NCI-H128 (cell line): ENCODE data around the gene ABLIM3.

ENCODE experiments used
- DNase-seq: peaks from one replicate; lab custom pipeline; 2025; ENCODE audit not compliant: unreplicated experiment; lab: John Stamatoyannopoulos, UW

ABLIM3 gene

GRCh38 chr5:149156435-149157083 is 15.3 kb downstream of the ABLIM3 start:
- DNase-seq = no peak

GRCh38 chr5:149157330-149157729 is 16.0 kb downstream of the ABLIM3 start:
- no peak for DNase-seq

DNA sequence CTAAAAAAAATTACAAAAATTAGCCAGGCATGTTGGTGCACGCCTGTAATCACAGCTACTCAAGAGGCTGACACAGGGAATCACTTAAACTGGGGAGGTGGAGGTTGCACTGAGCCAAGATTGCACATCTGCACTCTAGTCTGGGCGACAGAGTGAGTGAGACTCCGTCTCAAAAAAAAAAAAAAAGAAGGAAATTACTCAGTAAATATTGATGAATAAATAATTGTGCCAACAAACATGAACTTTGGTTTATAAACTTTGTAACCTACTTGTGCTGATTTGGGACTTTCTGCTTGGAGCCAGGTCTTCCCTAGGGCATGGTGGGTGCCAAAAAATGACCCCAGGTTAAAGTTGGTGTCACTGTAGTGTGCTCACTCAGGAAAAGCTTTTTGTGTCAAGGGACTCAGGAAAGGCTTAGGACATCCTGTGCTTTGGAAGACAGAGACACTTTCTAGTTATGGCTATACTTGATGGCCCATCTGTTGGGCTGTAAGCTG is 19.0 kb downstream of the ABLIM3 start:
- DNase-seq = no peak

GRCh38 chr5:149161026-149161687 is 19.9 kb downstream of the ABLIM3 start:
- no peak for DNase-seq

DNA sequence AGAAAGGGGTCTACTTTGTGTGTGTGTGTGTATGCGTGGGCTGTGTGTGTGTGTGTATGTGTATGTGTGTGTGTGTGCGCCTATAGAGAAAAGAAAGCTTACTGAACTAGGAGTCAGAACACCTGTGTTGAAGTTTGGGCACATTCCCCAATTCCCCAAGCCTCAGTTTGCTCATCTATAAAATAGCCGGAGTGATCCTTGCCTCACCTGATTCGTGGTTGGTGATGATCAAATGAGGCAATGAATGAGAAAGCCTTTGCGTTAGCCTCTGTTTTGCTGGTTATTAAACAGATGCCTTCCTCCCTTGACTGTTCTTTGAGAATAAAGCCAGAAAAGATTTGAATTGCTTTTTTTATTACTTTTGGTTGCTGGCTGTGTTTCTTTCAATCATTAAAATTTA is 20.6 kb downstream of the ABLIM3 start:
- no peak for DNase-seq

DNA sequence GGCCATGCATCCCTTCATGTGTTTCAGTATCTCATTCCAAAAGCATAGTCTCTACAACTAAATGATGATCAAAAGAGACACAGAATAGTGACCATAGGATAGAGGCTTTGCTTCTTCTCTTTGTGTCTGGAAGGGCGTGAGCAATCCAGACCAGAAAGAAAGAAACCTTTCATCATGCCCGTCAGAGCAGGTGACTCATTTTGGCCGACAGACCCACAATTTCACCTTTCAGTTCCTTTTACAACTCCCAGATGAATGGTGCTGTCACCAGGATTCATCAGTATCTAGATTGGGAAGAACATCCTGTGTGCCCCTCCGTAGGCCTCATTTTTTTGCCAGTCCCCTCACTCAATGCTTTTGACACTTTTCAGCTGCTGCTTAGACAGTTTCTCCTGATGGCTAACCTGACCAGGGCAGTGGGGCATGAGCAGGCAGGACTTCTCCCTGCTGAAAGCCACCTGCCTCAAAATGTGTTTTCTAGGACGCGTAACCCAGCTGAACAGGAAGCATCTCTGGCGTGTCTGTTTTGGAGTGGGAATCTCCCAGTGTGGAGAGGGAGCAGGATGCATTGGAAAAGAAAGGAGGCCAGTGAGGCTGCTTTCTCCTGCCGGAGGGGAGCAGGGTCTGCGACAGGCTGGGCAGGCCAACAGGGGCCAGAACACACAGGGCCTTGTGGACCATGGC is 21.2 kb downstream of the ABLIM3 start:
- DNase-seq = no peak

GRCh38 chr5:149164731-149165130 is 23.4 kb downstream of the ABLIM3 start:
- no peak for DNase-seq

DNA sequence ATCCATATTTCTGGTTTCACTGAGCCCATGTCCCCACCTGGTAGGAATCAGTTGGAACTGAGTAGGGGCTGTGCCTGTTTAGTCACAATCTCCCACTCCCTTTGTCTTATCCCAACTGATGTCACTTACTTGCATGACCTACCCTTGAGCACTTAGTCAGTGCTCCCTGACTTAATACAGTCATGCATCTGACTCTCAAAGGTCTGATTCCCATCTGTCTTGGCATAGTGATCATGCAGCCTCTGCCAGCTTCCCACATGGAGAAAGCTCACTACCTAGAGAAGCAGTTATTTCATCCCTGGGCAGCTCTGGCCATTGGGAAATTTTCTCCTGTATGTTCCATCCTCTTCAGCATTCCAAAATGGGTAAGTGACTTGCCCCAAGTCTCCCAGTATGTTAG is 24.8 kb downstream of the ABLIM3 start:
- DNase-seq = no peak

- DNase-seq = no peak
These were observed 25.4 kb downstream of the ABLIM3 start for GRCh38 chr5:149166591-149167100.

DNA sequence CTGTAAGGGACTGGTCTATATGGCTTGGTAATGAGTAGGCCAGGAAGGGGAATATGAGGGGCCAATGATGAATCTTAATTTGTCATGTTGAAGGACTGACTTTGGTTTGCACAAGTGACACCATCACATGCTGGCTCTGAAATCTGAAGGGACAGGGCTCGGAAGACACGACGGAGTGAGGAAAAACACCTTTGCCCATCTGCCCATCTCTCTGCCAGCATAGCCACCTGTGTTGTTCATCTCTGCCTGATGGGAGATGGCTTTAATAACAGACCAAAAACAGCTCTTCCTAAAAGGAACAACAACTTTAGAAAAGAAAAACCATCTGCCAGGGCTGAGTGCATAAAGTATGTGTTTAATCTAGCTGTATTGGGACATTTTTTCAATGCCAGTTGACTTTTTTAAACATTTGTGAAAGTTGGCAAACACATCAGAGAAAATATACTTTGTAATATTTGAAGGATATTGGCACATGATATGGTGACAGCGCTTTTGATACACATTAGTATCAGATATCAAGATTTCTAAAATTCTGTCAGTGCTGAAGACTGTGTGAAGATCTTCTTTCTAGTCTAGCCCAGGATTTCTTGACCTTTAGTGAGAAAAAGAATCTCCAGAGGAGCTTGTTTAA is 27.1 kb downstream of the ABLIM3 start:
- no peak for DNase-seq

- no peak for DNase-seq
These were observed 29.0 kb downstream of the ABLIM3 start for GRCh38 chr5:149170299-149170698.

DNA sequence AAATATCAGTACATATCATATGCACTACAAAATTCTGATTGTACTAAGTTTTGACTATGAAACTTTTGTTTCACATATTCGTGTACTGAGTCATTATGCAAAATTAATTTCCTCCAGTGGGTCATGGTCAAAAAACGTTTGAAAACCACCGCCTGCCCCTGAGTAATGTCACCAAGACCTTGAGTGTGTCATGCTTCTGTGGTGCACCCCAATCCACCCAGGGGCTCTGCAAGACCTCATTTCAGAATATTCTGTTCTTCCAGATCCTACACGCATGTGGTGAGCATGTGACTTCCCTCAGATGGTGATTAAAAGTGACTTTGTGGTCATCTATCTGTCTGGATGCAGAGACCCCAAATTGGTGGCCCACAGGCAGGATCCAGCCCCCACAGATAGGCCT is 31.0 kb downstream of the ABLIM3 start:
- no peak for DNase-seq

GRCh38 chr5:149172709-149173505 is 31.6 kb downstream of the ABLIM3 start:
- no peak for DNase-seq

- no peak for DNase-seq
These were observed 33.5 kb downstream of the ABLIM3 start for GRCh38 chr5:149174847-149175234.

DNA sequence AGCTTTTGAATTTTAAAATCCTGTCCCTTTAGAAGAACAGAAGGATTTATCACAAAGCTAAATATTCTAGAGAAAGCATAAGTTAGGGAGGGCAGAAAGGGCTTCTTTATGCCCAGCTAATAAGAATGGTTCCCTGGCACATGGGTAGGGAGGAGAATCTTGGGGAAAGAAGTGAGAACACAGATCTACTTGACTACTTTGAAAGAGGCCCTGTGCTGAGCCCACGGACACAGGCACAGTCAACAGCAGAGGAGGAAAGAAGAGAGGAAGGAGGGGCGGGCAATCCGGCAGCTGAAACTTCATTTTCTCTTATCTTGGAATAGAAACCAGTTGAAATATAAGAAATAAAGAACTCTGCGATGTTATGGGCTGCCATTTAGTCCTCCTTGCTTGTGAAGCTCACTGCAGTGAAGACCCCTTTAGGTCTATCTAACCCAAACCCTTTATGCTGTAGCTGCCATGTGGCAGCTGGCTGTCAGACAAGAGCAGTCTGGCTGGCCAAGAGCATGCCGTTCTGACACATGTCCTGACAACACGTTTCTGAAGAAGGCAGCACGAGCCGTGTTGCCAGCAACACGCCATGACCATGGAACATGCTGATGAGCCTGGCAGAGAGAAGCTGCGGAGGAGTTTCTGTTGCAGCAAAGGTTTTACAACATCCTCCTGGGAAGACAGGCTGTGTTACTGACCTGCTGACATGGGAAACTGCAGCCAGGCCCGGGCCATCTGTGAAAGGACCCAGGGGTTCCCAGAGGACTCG is 34.2 kb downstream of the ABLIM3 start:
- no peak for DNase-seq

DNA sequence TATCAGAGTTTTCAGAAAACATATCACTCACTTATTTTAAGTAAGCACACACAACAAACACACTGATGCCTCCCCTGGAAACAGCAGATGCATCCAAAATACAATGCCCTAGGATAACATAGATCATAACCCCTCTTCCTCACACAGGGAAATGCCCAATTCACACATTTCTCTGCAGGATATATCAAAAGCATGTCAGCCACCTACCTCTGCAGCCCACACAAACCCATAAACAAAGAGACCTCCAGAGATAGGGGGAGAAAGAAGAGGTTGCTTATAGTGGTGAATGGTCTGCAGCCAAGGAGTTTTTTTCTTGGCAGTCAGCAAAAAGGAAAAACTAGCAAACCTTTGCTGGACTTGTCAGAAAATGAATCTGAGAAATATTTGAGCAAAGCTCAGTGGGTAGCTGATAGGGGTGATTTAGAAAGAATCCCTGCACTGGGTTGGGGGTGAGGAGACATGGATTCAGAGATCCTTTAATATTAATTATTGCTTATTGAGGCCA is 36.1 kb downstream of the ABLIM3 start:
- no peak for DNase-seq

DNA sequence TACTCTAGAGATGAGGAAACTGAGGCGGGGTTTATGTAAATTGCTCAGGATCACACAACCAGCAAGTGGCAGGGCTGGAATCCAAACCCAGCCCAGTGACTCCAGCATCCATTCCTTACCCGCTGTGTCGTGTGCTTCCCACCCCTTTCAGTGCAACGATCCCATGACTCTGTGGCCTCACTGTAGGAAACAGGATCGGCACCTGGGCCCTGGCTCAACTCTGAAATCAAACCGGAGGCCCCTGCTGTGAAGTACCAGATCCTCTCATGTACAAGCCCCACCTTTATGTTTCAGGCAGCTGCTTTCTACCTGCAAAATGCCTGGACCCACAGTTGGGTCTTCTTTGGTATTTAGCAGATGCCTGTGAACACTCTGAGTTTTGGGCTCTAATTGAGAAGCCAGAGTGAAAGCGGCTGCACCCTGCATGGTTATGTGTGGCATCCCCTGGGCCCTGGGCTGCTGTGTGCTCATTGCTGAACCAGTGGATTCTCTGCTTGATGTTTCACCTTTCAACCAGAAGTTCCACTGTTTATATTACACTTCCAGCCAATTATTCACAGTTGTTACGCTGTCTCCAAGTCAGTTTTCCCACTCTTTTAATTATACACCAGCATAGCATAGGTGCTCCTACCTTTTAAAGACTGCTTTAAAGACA is 36.7 kb downstream of the ABLIM3 start:
- no peak for DNase-seq

DNA sequence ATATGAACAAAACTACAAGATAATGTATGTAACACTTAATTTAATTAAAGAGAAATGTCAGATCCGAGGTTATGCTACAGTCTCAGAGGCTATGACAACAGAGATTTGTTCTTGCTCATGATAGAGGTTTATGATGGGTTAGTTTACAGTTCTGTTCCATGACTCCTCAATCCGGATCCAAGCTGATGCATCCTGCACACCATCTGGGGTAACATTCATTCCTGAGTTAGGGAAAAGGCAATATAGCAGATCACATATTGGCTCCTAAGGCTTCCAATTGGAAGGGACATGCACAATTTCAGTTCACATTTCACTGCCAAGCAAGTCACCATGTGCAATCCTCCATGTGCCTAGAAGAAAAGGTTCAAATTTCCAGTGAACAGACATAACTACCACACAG is 40.4 kb downstream of the ABLIM3 start:
- no peak for DNase-seq

GRCh38 chr5:149182241-149182640 is 40.9 kb downstream of the ABLIM3 start:
- no peak for DNase-seq
